Measurements from ENCODE around the gene BPGM. TPM values are rescaled to one million over a fixed set of nuclear protein-coding genes. Genes with fewer than 3 reads are reported as not detected.

BPGM gene
- polyA plus RNA-seq, 1 of the 3 experiments (the other 2 are of a cell fraction), result 12.4 TPM

DNA sequence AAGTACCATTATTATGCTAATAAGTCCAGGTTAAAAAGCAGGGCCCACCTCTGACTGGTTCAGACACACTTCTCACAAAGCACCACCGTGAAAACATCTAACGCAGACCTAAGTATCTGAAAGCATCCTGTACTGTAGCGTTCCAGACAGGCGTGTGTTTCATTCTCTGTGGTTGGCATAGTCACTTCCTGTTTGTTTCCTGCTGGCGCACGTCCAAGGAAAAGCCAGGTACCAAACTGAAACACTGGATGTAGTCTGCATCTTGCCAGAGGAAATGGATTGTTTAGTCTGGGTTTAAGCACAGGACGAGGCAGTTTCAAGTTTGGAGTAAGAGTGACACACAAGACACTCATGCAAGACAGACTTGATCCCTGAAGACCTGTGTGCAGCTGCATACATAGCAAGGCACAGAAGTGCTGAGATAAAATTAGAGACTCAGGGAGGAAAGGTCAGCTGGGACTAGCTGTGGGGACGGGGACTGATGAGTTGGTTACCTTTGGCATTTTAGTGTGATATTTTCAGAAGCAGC is 23.3 kb downstream of the BPGM start (continued):
- TF ChIP-seq IRF3 (IDR thresholded peaks at IDR 0.05; ENCODE audit: low read depth, low read length) (no peak), MXI1 (IDR thresholded peaks at IDR 0.05; ENCODE audit: low read depth, low read length) (no peak), FOXJ3 (CRISPR knock-in tag; IDR thresholded peaks at IDR 0.05) (peak; percentile 67; the same call in 1 of the 2 replicates), FOSL2 (IDR thresholded peaks at IDR 0.05; ENCODE audit: borderline replicate concordance, low read depth) (peak; percentile 61; the same call in 1 of the 2 replicates), ZBTB33 (IDR thresholded peaks at IDR 0.05; ENCODE audit: borderline replicate concordance, low read depth) (no peak), TCF12 (IDR thresholded peaks at IDR 0.05) (peak; percentile 74), RCOR1 (IDR thresholded peaks at IDR 0.05; ENCODE audit: low read length) (peak; percentile 60), GABPA (IDR thresholded peaks at IDR 0.05; ENCODE audit: low read depth) (peak; percentile 33; the same call in 1 of the 2 replicates), SIN3A (IDR thresholded peaks at IDR 0.05; ENCODE audit: borderline replicate concordance, low read depth, low read length) (0 out of 2 replicates have a peak, but pooled peaks have one; percentile 22), NFIC (IDR thresholded peaks at IDR 0.05; ENCODE audit: borderline replicate concordance) (peak; percentile 98), RAD21 (IDR thresholded peaks at IDR 0.05; ENCODE audit: low read length) (no peak)
- TF ChIP-seq, protein P1, sequence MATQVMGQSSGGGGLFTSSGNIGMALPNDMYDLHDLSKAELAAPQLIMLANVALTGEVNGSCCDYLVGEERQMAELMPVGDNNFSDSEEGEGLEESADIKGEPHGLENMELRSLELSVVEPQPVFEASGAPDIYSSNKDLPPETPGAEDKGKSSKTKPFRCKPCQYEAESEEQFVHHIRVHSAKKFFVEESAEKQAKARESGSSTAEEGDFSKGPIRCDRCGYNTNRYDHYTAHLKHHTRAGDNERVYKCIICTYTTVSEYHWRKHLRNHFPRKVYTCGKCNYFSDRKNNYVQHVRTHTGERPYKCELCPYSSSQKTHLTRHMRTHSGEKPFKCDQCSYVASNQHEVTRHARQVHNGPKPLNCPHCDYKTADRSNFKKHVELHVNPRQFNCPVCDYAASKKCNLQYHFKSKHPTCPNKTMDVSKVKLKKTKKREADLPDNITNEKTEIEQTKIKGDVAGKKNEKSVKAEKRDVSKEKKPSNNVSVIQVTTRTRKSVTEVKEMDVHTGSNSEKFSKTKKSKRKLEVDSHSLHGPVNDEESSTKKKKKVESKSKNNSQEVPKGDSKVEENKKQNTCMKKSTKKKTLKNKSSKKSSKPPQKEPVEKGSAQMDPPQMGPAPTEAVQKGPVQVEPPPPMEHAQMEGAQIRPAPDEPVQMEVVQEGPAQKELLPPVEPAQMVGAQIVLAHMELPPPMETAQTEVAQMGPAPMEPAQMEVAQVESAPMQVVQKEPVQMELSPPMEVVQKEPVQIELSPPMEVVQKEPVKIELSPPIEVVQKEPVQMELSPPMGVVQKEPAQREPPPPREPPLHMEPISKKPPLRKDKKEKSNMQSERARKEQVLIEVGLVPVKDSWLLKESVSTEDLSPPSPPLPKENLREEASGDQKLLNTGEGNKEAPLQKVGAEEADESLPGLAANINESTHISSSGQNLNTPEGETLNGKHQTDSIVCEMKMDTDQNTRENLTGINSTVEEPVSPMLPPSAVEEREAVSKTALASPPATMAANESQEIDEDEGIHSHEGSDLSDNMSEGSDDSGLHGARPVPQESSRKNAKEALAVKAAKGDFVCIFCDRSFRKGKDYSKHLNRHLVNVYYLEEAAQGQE (IDR thresholded peaks at IDR 0.05; ENCODE audit: low read depth, low read length), result 0 out of 2 replicates have a peak, but pooled peaks have one; percentile 45
- TF ChIP-seq, protein P2, sequence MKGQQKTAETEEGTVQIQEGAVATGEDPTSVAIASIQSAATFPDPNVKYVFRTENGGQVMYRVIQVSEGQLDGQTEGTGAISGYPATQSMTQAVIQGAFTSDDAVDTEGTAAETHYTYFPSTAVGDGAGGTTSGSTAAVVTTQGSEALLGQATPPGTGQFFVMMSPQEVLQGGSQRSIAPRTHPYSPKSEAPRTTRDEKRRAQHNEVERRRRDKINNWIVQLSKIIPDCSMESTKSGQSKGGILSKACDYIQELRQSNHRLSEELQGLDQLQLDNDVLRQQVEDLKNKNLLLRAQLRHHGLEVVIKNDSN (IDR thresholded peaks at IDR 0.05; ENCODE audit: borderline replicate concordance, low read depth), result no peak

Data from SK-N-SH (cell line).